ENCODE data around the gene LRRC51.

LRRC51 gene

GRCh38 chr11:72042064-72042745, 38.4 kb upstream of the LRRC51 start:
- H3K9ac ChIP-seq (ENCODE audit: low read depth, low read length) = peak overlapping the region; percentile 37; the same call in 1 of the 2 replicates
- H3K27ac ChIP-seq (ENCODE audit: low read depth, low read length) = peak overlapping the region; percentile 93
- no peaks in the 10 kb centered on the region for H3K36me3 ChIP-seq (ENCODE audit: control insufficient read depth, insufficient read depth, low read length)
- H3K4me3 ChIP-seq (ENCODE audit: low read depth, low read length) = peak overlapping the region; percentile 59; the same call in 1 of the 2 replicates
- H3K27me3 ChIP-seq (ENCODE audit: control insufficient read depth, insufficient read depth, low read length) = no peaks in the 10 kb centered on the region
- no peaks in the 10 kb centered on the region for H3K9me3 ChIP-seq (ENCODE audit: control insufficient read depth, insufficient read depth, low read length)
- peaks cover 48% of the 10 kb centered on the region for H3K4me1 ChIP-seq (ENCODE audit: control insufficient read depth, insufficient read depth, low read length)

GRCh38 chr11:72045849-72046248, 34.8 kb upstream of the LRRC51 start:
- Histone ChIP-seq H3K27me3 (ENCODE audit: control insufficient read depth, insufficient read depth, low read length) (no peaks in the 10 kb centered on the region), H3K4me1 (ENCODE audit: control insufficient read depth, insufficient read depth, low read length) (peaks cover 20% of the 10 kb centered on the region), H3K4me3 (ENCODE audit: low read depth, low read length) (no peak overlapping the region), H3K36me3 (ENCODE audit: control insufficient read depth, insufficient read depth, low read length) (peaks cover 7% of the 10 kb centered on the region; the same call in 1 of the 2 replicates), H3K9me3 (ENCODE audit: control insufficient read depth, insufficient read depth, low read length) (no peaks in the 10 kb centered on the region), H3K27ac (ENCODE audit: low read depth, low read length) (no peak overlapping the region), H3K9ac (ENCODE audit: low read depth, low read length) (no peak overlapping the region)

- Histone ChIP-seq H3K9ac (ENCODE audit: low read depth, low read length) (no peak overlapping the region), H3K36me3 (ENCODE audit: control insufficient read depth, insufficient read depth, low read length) (peaks cover 10% of the 10 kb centered on the region; the same call in 1 of the 2 replicates)
Measured at GRCh38 chr11:72048766-72049460, 31.7 kb upstream of the LRRC51 start.

GRCh38 chr11:72058416-72059034, 22.1 kb upstream of the LRRC51 start:
- no peaks in the 10 kb centered on the region for H3K27me3 ChIP-seq (ENCODE audit: control insufficient read depth, insufficient read depth, low read length)
- H3K9me3 ChIP-seq (ENCODE audit: control insufficient read depth, insufficient read depth, low read length) = no peaks in the 10 kb centered on the region
- H3K4me3 ChIP-seq (ENCODE audit: low read depth, low read length) = no peak overlapping the region
- no peak overlapping the region for H3K9ac ChIP-seq (ENCODE audit: low read depth, low read length)
- H3K36me3 ChIP-seq (ENCODE audit: control insufficient read depth, insufficient read depth, low read length) = peaks cover 19% of the 10 kb centered on the region
- H3K27ac ChIP-seq (ENCODE audit: low read depth, low read length) = no peak overlapping the region
- H3K4me1 ChIP-seq (ENCODE audit: control insufficient read depth, insufficient read depth, low read length) = peaks cover 3% of the 10 kb centered on the region; the same call in 1 of the 2 replicates

More at GRCh38 chr11:72048766-72049460, 31.7 kb upstream of the LRRC51 start:
- Histone ChIP-seq H3K4me1 (ENCODE audit: control insufficient read depth, insufficient read depth, low read length) (peaks cover 3% of the 10 kb centered on the region; the same call in 1 of the 2 replicates), H3K27ac (ENCODE audit: low read depth, low read length) (peak overlapping the region; percentile 82), H3K27me3 (ENCODE audit: control insufficient read depth, insufficient read depth, low read length) (no peaks in the 10 kb centered on the region), H3K4me3 (ENCODE audit: low read depth, low read length) (no peak overlapping the region), H3K9me3 (ENCODE audit: control insufficient read depth, insufficient read depth, low read length) (no peaks in the 10 kb centered on the region)

GRCh38 chr11:72061739-72062396, 18.8 kb upstream of the LRRC51 start:
- Histone ChIP-seq H3K36me3 (ENCODE audit: control insufficient read depth, insufficient read depth, low read length) (peaks cover 22% of the 10 kb centered on the region), H3K9me3 (ENCODE audit: control insufficient read depth, insufficient read depth, low read length) (no peaks in the 10 kb centered on the region), H3K9ac (ENCODE audit: low read depth, low read length) (no peak overlapping the region), H3K4me1 (ENCODE audit: control insufficient read depth, insufficient read depth, low read length) (no peaks in the 10 kb centered on the region), H3K27ac (ENCODE audit: low read depth, low read length) (no peak overlapping the region), H3K27me3 (ENCODE audit: control insufficient read depth, insufficient read depth, low read length) (no peaks in the 10 kb centered on the region), H3K4me3 (ENCODE audit: low read depth, low read length) (no peak overlapping the region)

GRCh38 chr11:72066855-72067254, 13.8 kb upstream of the LRRC51 start:
- Histone ChIP-seq H3K4me3 (ENCODE audit: low read depth, low read length) (no peak overlapping the region), H3K4me1 (ENCODE audit: control insufficient read depth, insufficient read depth, low read length) (peaks cover 3% of the 10 kb centered on the region; the same call in 1 of the 2 replicates), H3K9me3 (ENCODE audit: control insufficient read depth, insufficient read depth, low read length) (no peaks in the 10 kb centered on the region), H3K36me3 (ENCODE audit: control insufficient read depth, insufficient read depth, low read length) (peaks cover 26% of the 10 kb centered on the region), H3K27me3 (ENCODE audit: control insufficient read depth, insufficient read depth, low read length) (no peaks in the 10 kb centered on the region), H3K9ac (ENCODE audit: low read depth, low read length) (no peak overlapping the region), H3K27ac (ENCODE audit: low read depth, low read length) (no peak overlapping the region)

- Histone ChIP-seq H3K9ac (ENCODE audit: low read depth, low read length) (no peak overlapping the region), H3K36me3 (ENCODE audit: control insufficient read depth, insufficient read depth, low read length) (peaks cover 26% of the 10 kb centered on the region)
Measured at GRCh38 chr11:72067266-72067665, 13.4 kb upstream of the LRRC51 start.

GRCh38 chr11:72067676-72068075, 13.0 kb upstream of the LRRC51 start:
- no peak overlapping the region for H3K4me3 ChIP-seq (ENCODE audit: low read depth, low read length)
- no peaks in the 10 kb centered on the region for H3K9me3 ChIP-seq (ENCODE audit: control insufficient read depth, insufficient read depth, low read length)
- H3K36me3 ChIP-seq (ENCODE audit: control insufficient read depth, insufficient read depth, low read length) = peaks cover 26% of the 10 kb centered on the region
- H3K27ac ChIP-seq (ENCODE audit: low read depth, low read length) = no peak overlapping the region
- H3K9ac ChIP-seq (ENCODE audit: low read depth, low read length) = no peak overlapping the region
- peaks cover 5% of the 10 kb centered on the region for H3K4me1 ChIP-seq (ENCODE audit: control insufficient read depth, insufficient read depth, low read length)
- H3K27me3 ChIP-seq (ENCODE audit: control insufficient read depth, insufficient read depth, low read length) = no peaks in the 10 kb centered on the region

More at GRCh38 chr11:72067266-72067665, 13.4 kb upstream of the LRRC51 start:
- Histone ChIP-seq H3K27me3 (ENCODE audit: control insufficient read depth, insufficient read depth, low read length) (no peaks in the 10 kb centered on the region), H3K4me3 (ENCODE audit: low read depth, low read length) (no peak overlapping the region), H3K27ac (ENCODE audit: low read depth, low read length) (no peak overlapping the region), H3K4me1 (ENCODE audit: control insufficient read depth, insufficient read depth, low read length) (peaks cover 3% of the 10 kb centered on the region), H3K9me3 (ENCODE audit: control insufficient read depth, insufficient read depth, low read length) (no peaks in the 10 kb centered on the region)

GRCh38 chr11:72069200-72069599, 11.4 kb upstream of the LRRC51 start:
- Histone ChIP-seq H3K36me3 (ENCODE audit: control insufficient read depth, insufficient read depth, low read length) (peaks cover 26% of the 10 kb centered on the region), H3K4me1 (ENCODE audit: control insufficient read depth, insufficient read depth, low read length) (peaks cover 5% of the 10 kb centered on the region), H3K4me3 (ENCODE audit: low read depth, low read length) (no peak overlapping the region), H3K9ac (ENCODE audit: low read depth, low read length) (no peak overlapping the region), H3K9me3 (ENCODE audit: control insufficient read depth, insufficient read depth, low read length) (no peaks in the 10 kb centered on the region), H3K27ac (ENCODE audit: low read depth, low read length) (no peak overlapping the region), H3K27me3 (ENCODE audit: control insufficient read depth, insufficient read depth, low read length) (no peaks in the 10 kb centered on the region)

GRCh38 chr11:72069787-72070251, 10.8 kb upstream of the LRRC51 start:
- H3K4me3 ChIP-seq (ENCODE audit: low read depth, low read length) = no peak overlapping the region
- H3K9me3 ChIP-seq (ENCODE audit: control insufficient read depth, insufficient read depth, low read length) = no peaks in the 10 kb centered on the region
- H3K27me3 ChIP-seq (ENCODE audit: control insufficient read depth, insufficient read depth, low read length) = no peaks in the 10 kb centered on the region
- H3K36me3 ChIP-seq (ENCODE audit: control insufficient read depth, insufficient read depth, low read length) = peaks cover 25% of the 10 kb centered on the region
- H3K4me1 ChIP-seq (ENCODE audit: control insufficient read depth, insufficient read depth, low read length) = peaks cover 5% of the 10 kb centered on the region
- no peak overlapping the region for H3K9ac ChIP-seq (ENCODE audit: low read depth, low read length)
- H3K27ac ChIP-seq (ENCODE audit: low read depth, low read length) = peak overlapping the region; percentile 42

All from HUES48 (cell line).